WTC11 (cell line): ENCODE data around the gene ITGA1. TPM values are rescaled to one million over a fixed set of nuclear protein-coding genes. Genes with fewer than 3 reads are reported as not detected.

Experiments
- ATAC-seq: fragments of 200-7000 bp; cut with Tn5 transposase; 2 replicates; pipeline ENCODE4 v1.10.0; 2021; ENCODE audit warnings: mild to moderate bottlenecking, moderate library complexity
- CTCF ChIA-PET: fragments of 300-600 bp; sonication (Branson Sonifier 250); formaldehyde crosslinking; loops from one replicate; lab custom pipeline; 2021; ENCODE audit warnings: antibody characterized with exemption; lab: Charles Lee
- POLR2A ChIA-PET: fragments of 350-600 bp; sonication (Branson Sonifier 250); formaldehyde crosslinking; loops from one replicate; lab custom pipeline; 2021; ENCODE audit warnings: antibody characterized with exemption; lab: Charles Lee
- DNase-seq: peaks from one replicate; pipeline ENCODE4 v3.0.0; 2021; ENCODE audit warnings: low spot score
- H3K27ac Mint-ChIP-seq: 2 replicates; pipeline ENCODE4 v1.8.0; 2021; ENCODE audit warnings: mixed read lengths
- H3K27me3 Mint-ChIP-seq: 2 replicates; pipeline ENCODE4 v1.8.0; 2021; ENCODE audit warnings: low read depth, mild to moderate bottlenecking, moderate library complexity, mixed read lengths
- H3K36me3 Mint-ChIP-seq: 2 replicates; pipeline ENCODE4 v1.8.0; 2021; ENCODE audit warnings: mixed read lengths
- H3K4me1 Mint-ChIP-seq: 2 replicates; pipeline ENCODE4 v1.8.0; 2022; ENCODE audit warnings: mixed read lengths
- H3K4me3 Mint-ChIP-seq: 2 replicates; pipeline ENCODE4 v1.8.0; 2021; ENCODE audit warnings: mild to moderate bottlenecking, moderate library complexity, mixed read lengths
- H3K9me3 Mint-ChIP-seq: 2 replicates; pipeline ENCODE4 v1.8.0; 2021; ENCODE audit warnings: mixed read lengths
- CREM ChIP-seq: sonication (generic); formaldehyde crosslinking; IDR thresholded peaks from 2 replicates; pipeline ENCODE4 v1.8.1; 2022; ENCODE audit warnings: mild to moderate bottlenecking, missing genetic modification reagents, moderate library complexity
- OVOL2 ChIP-seq: fragments of 250-450 bp; sonication (Bioruptor Pico); IDR thresholded peaks from 2 replicates; pipeline ENCODE4 v1.9.0; 2021; ENCODE audit warnings: mild to moderate bottlenecking, borderline replicate concordance
- SMAD4 ChIP-seq: sonication (generic); formaldehyde crosslinking; IDR thresholded peaks from 2 replicates; pipeline ENCODE4 v1.8.0; 2022; ENCODE audit warnings: mild to moderate bottlenecking, missing genetic modification reagents
- TCF7 ChIP-seq: sonication (generic); formaldehyde crosslinking; IDR thresholded peaks from 2 replicates; pipeline ENCODE4 v1.8.0; 2022; ENCODE audit warnings: mild to moderate bottlenecking, low read depth, missing genetic modification reagents, moderate library complexity
- ZBTB21 ChIP-seq: sonication (generic); formaldehyde crosslinking; IDR thresholded peaks from 2 replicates; pipeline ENCODE4 v1.8.1; 2023; ENCODE audit warnings: mild to moderate bottlenecking, missing genetic modification reagents, borderline replicate concordance
- ZNF263 ChIP-seq: sonication (generic); formaldehyde crosslinking; IDR thresholded peaks from 2 replicates; pipeline ENCODE4 v1.8.1; 2022; ENCODE audit warnings: low read depth, mild to moderate bottlenecking, moderate library complexity, missing genetic modification reagents
- ZNF416 ChIP-seq: fragments of 250-450 bp; sonication (Bioruptor Pico); IDR thresholded peaks from 2 replicates; pipeline ENCODE4 v1.9.0; 2021; ENCODE audit warnings: mild to moderate bottlenecking, inconsistent platforms
- total RNA-seq: library from RNA; stranded (reverse); gene quantifications from 3 replicates; pipeline ENCODE4 v1.2.3, GENCODE V29; 2021
- TF ChIP-seq, protein P1 (sequence below): sonication (generic); formaldehyde crosslinking; IDR thresholded peaks from 2 replicates; pipeline ENCODE4 v1.8.1; 2023; ENCODE audit warnings: mild to moderate bottlenecking, missing genetic modification reagents, moderate library complexity
- TF ChIP-seq, protein P2 (sequence below): sonication (generic); formaldehyde crosslinking; IDR thresholded peaks from 2 replicates; pipeline ENCODE4 v1.8.0; 2022; ENCODE audit warnings: mild to moderate bottlenecking, missing genetic modification reagents
- TF ChIP-seq, protein P3 (sequence below): sonication (generic); formaldehyde crosslinking; IDR thresholded peaks from 2 replicates; pipeline ENCODE4 v1.8.0; 2022; ENCODE audit warnings: mild to moderate bottlenecking, missing genetic modification reagents
- TF ChIP-seq, protein P4 (sequence below): fragments of 250-450 bp; sonication (Bioruptor Pico); conservative IDR thresholded peaks from 2 replicates; pipeline ENCODE4 v1.9.0; 2021; ENCODE audit warnings: mild to moderate bottlenecking
- TF ChIP-seq, protein P5 (sequence below): sonication (generic); formaldehyde crosslinking; IDR thresholded peaks from 2 replicates; pipeline ENCODE4 v1.8.1; 2022; ENCODE audit warnings: low read depth, mild to moderate bottlenecking, moderate library complexity, missing genetic modification reagents, borderline replicate concordance
- TF ChIP-seq, protein P6 (sequence below): sonication (generic); formaldehyde crosslinking; IDR thresholded peaks from 2 replicates; pipeline ENCODE4 v1.8.1; 2022; ENCODE audit warnings: missing genetic modification reagents, borderline replicate concordance

Gene ITGA1
- total RNA-seq, 1 experiment from 2014 or later, result 6.5 TPM

DNA sequence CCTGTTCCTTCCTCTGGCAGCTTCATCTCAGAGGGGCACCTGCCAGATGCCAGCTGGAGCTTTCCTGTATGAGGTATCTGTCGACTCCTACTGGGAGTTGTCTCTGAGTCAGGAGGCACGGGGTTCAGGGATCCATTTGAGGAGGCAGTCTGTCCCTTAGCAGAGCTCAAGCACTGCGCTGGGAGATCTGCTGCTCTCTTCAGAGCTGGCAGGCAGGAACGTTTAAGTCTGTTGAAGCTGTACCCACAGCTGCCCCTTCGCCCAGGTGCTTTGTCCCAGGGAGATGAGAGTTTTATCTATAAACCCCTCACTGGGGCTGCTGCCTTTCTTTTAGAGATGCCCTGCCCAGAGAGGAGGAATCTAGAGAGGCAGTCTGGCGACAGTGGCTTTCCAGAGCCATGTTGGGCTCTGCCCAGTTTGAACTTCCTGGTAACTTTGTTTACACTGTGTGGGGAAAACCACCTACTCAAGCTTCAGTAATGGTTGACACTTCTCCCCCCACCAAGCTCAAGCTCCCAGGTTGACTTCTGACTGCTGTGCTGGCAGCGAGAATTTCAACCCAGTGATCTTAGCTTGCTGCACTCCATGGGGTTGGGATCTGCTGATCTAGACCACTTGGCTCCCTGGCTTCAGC, 189.7 kb downstream of the ITGA1 start:
- no peak for DNase-seq
- POLR2A ChIA-PET, result no interaction called here
- no peaks in the 10 kb centered on the region for H3K4me1 Mint-ChIP-seq
- peaks cover 8% of the 10 kb centered on the region for H3K27me3 Mint-ChIP-seq
- no peak for TF ChIP-seq SMAD4
- no peak for TF ChIP-seq ZNF263
- TF ChIP-seq, protein P1, sequence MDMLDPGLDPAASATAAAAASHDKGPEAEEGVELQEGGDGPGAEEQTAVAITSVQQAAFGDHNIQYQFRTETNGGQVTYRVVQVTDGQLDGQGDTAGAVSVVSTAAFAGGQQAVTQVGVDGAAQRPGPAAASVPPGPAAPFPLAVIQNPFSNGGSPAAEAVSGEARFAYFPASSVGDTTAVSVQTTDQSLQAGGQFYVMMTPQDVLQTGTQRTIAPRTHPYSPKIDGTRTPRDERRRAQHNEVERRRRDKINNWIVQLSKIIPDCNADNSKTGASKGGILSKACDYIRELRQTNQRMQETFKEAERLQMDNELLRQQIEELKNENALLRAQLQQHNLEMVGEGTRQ (CRISPR knock-in tag), result no peak
- TF ChIP-seq TCF7 (CRISPR knock-in tag), result no peak
- TF ChIP-seq, protein P2, sequence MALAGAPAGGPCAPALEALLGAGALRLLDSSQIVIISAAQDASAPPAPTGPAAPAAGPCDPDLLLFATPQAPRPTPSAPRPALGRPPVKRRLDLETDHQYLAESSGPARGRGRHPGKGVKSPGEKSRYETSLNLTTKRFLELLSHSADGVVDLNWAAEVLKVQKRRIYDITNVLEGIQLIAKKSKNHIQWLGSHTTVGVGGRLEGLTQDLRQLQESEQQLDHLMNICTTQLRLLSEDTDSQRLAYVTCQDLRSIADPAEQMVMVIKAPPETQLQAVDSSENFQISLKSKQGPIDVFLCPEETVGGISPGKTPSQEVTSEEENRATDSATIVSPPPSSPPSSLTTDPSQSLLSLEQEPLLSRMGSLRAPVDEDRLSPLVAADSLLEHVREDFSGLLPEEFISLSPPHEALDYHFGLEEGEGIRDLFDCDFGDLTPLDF (CRISPR knock-in tag), result no peak
- TF ChIP-seq, all 79 proteins: peak for 0
- Mint-ChIP-seq H3K36me3 (peaks cover 30% of the 10 kb centered on the region), H3K27ac (no peak overlapping the region), H3K9me3 (peaks cover 34% of the 10 kb centered on the region), H3K4me3 (no peak overlapping the region)
- ATAC-seq, result no peak
- CTCF ChIA-PET, result no interaction called here

DNA sequence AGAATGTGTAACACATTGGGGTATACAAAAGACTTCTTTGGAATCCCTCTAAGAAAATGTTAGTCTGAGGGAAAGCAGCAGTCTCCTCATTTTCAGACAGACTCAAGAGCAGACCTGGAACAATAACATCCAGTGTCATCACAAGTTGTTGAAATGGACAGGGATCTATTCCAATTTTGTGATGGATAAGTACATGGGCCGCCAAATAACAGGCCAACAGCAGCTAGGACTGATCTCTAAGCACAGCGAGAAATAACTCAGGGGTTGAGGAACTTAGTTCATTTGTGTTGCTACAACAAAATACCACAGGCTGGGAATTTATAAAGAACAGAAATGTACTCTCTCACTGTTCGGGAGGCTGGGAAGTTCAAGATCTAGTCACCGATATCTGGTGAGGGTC, 193.8 kb downstream of the ITGA1 start:
- peaks cover 3% of the 10 kb centered on the region for H3K27me3 Mint-ChIP-seq
- CTCF ChIA-PET, result no interaction called here
- peaks cover 15% of the 10 kb centered on the region for H3K36me3 Mint-ChIP-seq
- peaks cover 16% of the 10 kb centered on the region for H3K4me1 Mint-ChIP-seq
- POLR2A ChIA-PET, result no interaction called here
- peaks cover 20% of the 10 kb centered on the region for H3K9me3 Mint-ChIP-seq
- no peak overlapping the region for H3K27ac Mint-ChIP-seq
- ATAC-seq, result no peak
- no peak overlapping the region for H3K4me3 Mint-ChIP-seq
- TF ChIP-seq, protein P3, sequence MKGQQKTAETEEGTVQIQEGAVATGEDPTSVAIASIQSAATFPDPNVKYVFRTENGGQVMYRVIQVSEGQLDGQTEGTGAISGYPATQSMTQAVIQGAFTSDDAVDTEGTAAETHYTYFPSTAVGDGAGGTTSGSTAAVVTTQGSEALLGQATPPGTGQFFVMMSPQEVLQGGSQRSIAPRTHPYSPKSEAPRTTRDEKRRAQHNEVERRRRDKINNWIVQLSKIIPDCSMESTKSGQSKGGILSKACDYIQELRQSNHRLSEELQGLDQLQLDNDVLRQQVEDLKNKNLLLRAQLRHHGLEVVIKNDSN (CRISPR knock-in tag), result no peak
- TF ChIP-seq, protein P4, sequence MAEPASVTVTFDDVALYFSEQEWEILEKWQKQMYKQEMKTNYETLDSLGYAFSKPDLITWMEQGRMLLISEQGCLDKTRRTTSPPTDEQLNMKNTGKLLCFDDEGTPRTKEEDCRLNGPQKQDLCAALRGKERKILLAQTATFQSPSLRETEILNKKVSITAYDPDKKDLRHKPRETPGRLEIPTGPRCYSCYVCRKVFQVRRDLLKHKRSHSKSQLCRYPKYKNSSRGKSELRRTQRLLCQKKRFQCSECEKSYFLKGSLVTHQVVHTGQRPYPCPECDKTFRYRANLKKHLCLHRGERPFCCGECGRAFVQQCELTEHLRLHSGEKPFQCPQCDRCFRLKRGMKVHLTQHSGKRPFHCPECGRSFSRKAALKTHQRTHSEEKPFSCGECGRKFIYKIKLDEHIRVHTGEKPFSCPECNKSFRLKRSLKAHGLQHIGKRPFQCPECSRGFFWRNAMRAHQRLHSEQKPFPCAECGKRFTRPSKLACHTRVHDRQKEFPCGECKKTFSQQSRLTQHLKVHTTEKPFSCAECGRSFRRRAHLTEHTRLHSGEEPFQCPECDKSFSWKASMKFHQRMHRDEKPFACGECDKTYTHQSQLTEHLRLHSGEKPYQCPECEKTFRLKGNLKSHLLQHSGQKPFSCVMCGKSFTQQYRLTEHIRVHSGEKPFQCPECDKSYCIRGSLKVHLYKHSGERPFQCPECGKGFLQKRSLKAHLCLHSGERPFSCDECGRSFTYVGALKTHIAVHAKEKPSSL, result no peak
- TF ChIP-seq, protein P5, sequence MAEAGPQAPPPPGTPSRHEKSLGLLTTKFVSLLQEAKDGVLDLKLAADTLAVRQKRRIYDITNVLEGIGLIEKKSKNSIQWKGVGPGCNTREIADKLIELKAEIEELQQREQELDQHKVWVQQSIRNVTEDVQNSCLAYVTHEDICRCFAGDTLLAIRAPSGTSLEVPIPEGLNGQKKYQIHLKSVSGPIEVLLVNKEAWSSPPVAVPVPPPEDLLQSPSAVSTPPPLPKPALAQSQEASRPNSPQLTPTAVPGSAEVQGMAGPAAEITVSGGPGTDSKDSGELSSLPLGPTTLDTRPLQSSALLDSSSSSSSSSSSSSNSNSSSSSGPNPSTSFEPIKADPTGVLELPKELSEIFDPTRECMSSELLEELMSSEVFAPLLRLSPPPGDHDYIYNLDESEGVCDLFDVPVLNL (CRISPR knock-in tag), result no peak
- TF ChIP-seq OVOL2 (CRISPR knock-in tag) (no peak), CREM (CRISPR knock-in tag) (no peak), ZNF416 (CRISPR knock-in tag) (no peak), ZBTB21 (no peak)
- TF ChIP-seq, protein P6, sequence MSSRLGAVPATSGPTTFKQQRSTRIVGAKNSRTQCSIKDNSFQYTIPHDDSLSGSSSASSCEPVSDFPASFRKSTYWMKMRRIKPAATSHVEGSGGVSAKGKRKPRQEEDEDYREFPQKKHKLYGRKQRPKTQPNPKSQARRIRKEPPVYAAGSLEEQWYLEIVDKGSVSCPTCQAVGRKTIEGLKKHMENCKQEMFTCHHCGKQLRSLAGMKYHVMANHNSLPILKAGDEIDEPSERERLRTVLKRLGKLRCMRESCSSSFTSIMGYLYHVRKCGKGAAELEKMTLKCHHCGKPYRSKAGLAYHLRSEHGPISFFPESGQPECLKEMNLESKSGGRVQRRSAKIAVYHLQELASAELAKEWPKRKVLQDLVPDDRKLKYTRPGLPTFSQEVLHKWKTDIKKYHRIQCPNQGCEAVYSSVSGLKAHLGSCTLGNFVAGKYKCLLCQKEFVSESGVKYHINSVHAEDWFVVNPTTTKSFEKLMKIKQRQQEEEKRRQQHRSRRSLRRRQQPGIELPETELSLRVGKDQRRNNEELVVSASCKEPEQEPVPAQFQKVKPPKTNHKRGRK, result no peak
- DNase-seq, result no peak
